Measurements from ENCODE around the gene COL8A1.

DNA sequence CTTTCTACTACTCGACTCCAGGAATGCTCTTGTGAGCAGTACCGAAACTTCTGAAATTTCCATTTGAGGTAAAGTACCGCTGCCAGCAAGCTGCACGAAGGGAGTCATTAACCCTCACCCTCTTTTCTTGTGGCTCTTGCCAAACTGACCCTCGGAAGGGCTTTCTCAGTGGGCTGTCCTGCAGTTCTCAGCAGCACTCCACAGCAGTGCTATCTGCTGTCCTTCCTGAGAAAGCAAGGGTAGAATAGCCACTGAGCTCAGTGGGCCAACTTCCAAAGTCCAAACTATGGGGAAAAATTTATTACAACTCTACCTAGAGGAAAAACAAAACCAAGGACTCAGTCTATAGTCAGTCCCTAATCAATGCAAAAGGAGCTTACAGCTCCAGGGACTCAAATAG lies 38.5 kb upstream of the COL8A1 start:
- TF ChIP-seq CHD2 (IDR thresholded peaks at IDR 0.05; ENCODE audit: borderline replicate concordance, low read depth, low read length) (no peak), POLR2AphosphoS5 (IDR thresholded peaks at IDR 0.05; ENCODE audit: low read length) (no peak), CEBPB (IDR thresholded peaks at IDR 0.05; ENCODE audit: borderline replicate concordance in 1 of 2, low read depth in 2 of 2, low read length in 2 of 2) (no peak), SPI1 (IDR thresholded peaks at IDR 0.05; ENCODE audit: borderline replicate concordance, insufficient read depth, low read depth, low read length) (no peak), POLR2A (IDR thresholded peaks at IDR 0.05; ENCODE audit: low read depth, low read length) (no peak), SREBF2 (IDR thresholded peaks at IDR 0.05; ENCODE audit: low read length) (no peak), CREB1 (IDR thresholded peaks at IDR 0.05; ENCODE audit: low read depth) (no peak), HDAC6 (IDR thresholded peaks at IDR 0.05; ENCODE audit: unreplicated experiment) (no peak), ATF7 (IDR thresholded peaks at IDR 0.05; ENCODE audit: low read depth) (no peak), SP1 (IDR thresholded peaks at IDR 0.05; ENCODE audit: low read depth, low read length) (no peak)
- TF ChIP-seq, protein P1, sequence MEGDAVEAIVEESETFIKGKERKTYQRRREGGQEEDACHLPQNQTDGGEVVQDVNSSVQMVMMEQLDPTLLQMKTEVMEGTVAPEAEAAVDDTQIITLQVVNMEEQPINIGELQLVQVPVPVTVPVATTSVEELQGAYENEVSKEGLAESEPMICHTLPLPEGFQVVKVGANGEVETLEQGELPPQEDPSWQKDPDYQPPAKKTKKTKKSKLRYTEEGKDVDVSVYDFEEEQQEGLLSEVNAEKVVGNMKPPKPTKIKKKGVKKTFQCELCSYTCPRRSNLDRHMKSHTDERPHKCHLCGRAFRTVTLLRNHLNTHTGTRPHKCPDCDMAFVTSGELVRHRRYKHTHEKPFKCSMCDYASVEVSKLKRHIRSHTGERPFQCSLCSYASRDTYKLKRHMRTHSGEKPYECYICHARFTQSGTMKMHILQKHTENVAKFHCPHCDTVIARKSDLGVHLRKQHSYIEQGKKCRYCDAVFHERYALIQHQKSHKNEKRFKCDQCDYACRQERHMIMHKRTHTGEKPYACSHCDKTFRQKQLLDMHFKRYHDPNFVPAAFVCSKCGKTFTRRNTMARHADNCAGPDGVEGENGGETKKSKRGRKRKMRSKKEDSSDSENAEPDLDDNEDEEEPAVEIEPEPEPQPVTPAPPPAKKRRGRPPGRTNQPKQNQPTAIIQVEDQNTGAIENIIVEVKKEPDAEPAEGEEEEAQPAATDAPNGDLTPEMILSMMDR (IDR thresholded peaks at IDR 0.05 in 2 of 3, conservative IDR thresholded peaks at IDR 0.05 in 1 of 3; ENCODE audit: control insufficient read depth in 2 of 3, extremely low read depth in 1 of 3, insufficient read depth in 1 of 3, low read depth in 3 of 3, low read length in 3 of 3): no peak
- TF ChIP-seq, protein P2, sequence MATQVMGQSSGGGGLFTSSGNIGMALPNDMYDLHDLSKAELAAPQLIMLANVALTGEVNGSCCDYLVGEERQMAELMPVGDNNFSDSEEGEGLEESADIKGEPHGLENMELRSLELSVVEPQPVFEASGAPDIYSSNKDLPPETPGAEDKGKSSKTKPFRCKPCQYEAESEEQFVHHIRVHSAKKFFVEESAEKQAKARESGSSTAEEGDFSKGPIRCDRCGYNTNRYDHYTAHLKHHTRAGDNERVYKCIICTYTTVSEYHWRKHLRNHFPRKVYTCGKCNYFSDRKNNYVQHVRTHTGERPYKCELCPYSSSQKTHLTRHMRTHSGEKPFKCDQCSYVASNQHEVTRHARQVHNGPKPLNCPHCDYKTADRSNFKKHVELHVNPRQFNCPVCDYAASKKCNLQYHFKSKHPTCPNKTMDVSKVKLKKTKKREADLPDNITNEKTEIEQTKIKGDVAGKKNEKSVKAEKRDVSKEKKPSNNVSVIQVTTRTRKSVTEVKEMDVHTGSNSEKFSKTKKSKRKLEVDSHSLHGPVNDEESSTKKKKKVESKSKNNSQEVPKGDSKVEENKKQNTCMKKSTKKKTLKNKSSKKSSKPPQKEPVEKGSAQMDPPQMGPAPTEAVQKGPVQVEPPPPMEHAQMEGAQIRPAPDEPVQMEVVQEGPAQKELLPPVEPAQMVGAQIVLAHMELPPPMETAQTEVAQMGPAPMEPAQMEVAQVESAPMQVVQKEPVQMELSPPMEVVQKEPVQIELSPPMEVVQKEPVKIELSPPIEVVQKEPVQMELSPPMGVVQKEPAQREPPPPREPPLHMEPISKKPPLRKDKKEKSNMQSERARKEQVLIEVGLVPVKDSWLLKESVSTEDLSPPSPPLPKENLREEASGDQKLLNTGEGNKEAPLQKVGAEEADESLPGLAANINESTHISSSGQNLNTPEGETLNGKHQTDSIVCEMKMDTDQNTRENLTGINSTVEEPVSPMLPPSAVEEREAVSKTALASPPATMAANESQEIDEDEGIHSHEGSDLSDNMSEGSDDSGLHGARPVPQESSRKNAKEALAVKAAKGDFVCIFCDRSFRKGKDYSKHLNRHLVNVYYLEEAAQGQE (IDR thresholded peaks at IDR 0.05; ENCODE audit: low read depth, low read length): no peak
- TF ChIP-seq, protein P3, sequence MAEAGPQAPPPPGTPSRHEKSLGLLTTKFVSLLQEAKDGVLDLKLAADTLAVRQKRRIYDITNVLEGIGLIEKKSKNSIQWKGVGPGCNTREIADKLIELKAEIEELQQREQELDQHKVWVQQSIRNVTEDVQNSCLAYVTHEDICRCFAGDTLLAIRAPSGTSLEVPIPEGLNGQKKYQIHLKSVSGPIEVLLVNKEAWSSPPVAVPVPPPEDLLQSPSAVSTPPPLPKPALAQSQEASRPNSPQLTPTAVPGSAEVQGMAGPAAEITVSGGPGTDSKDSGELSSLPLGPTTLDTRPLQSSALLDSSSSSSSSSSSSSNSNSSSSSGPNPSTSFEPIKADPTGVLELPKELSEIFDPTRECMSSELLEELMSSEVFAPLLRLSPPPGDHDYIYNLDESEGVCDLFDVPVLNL (IDR thresholded peaks at IDR 0.05; ENCODE audit: low read depth, low read length): no peak
- TF ChIP-seq, protein P4, sequence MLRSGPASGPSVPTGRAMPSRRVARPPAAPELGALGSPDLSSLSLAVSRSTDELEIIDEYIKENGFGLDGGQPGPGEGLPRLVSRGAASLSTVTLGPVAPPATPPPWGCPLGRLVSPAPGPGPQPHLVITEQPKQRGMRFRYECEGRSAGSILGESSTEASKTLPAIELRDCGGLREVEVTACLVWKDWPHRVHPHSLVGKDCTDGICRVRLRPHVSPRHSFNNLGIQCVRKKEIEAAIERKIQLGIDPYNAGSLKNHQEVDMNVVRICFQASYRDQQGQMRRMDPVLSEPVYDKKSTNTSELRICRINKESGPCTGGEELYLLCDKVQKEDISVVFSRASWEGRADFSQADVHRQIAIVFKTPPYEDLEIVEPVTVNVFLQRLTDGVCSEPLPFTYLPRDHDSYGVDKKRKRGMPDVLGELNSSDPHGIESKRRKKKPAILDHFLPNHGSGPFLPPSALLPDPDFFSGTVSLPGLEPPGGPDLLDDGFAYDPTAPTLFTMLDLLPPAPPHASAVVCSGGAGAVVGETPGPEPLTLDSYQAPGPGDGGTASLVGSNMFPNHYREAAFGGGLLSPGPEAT (IDR thresholded peaks at IDR 0.05; ENCODE audit: low read depth): no peak

Measured in GM12878 (cell line).